Stromal cell of bone marrow (primary cell): ENCODE results near the gene CCR6.
"Not testable (repeated sequence)": the region's sequence is repeated elsewhere in the genome, so short reads cannot be mapped to it uniquely, and the experiment has no call there.

Experiments used
- DNase-seq: peaks from one replicate; pipeline ENCODE4 v3.0.0-alpha.2; 2012; ENCODE audit warnings: low read depth

Gene CCR6

DNA sequence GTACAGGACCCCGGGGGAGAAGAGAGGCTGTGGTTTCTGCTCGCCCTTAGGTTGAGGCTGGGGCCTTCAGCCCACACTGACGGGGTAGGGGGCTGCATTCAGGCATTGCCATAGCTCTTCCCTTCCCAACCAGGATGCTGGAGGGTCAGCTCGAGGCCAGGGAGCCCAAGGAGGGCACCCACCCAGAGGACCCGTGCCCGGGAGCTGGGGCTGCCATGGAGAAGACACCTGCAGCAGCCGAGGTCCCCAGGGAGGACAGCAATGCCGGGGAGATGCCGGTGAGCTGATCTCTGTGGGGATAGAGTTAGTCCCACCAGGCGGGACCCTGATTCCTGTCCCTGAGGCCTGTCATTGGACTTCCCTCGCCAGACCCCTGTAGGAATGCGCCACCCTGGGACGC, 49.1 kb downstream of the CCR6 start:
- DNase-seq: not testable (repeated sequence)

DNA sequence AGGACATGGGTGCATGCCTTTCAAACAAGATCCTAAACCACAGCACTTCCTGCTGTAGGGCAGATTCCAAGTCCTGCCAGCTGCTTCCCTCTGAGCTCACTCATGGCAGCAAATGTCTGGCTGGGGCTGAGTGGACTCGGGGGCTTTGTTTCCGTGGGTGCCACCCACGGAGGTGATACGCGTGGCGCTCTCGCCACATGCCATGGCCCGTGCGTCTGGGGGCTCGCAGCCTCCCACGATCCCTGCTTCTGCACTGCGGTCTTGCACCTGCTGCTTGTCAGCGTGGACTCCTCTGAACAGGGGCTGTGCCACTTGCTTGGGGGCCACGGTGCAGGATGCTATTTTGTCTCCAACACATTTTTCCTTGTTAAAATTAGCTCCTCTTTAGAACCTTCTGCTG, 54.4 kb downstream of the CCR6 start:
- not testable (repeated sequence) for DNase-seq

DNA sequence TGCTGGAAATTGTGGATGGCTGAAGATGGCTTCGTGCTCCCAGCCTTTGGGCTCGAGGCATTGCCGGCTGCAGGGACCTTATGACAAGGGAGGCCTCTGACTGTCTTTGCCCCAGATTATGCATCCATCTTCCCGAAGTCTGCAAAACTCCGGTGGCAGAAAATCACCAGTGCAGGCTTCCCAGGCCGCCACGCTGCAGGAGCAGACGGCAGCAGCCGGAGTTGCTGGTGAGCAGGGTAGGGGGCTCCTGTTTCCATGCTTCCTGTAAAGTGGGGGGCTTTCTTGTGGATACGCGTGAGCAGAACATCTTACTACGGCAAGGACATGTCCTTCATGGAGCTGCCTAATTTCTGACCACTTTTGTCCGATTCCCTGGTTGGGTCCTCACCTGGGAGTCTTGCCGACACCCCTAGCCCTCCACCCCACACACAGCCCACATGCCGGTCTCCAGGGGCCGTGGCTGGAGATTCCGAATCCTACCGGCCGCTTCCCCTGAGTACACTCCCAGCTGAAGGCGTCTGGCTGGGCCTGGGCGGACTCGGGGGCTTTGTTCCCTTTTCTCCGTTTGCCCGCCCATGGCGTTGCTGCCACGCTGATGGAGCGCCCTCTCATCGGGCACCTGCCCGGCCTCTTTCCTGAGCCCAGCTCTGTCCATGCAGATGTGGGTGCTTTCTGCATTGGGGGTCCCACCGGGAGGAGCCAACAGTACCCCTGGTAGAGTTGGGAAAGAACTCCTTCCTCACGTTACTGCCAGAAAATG, 56.2 kb downstream of the CCR6 start:
- DNase-seq: not testable (repeated sequence)

DNA sequence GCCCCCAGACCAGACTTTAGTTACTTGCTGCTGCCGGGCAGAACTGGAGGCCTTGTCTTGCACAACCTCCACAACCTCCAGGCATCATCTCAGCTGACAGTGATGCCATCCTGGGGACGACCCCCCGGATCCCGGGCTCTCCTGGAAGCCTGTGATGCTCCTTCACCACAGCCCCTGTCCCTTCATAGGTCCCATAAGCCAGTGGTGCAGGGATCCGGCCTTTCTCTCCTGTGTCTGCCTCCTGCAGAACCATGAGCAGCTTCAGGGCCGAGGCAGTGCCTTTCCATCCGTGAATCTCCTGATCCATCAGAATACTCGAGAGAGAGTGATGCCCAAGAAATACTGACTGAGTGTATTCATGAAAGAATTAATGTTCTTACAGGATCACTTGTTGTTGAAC, 57.2 kb downstream of the CCR6 start:
- DNase-seq: not testable (repeated sequence)

DNA sequence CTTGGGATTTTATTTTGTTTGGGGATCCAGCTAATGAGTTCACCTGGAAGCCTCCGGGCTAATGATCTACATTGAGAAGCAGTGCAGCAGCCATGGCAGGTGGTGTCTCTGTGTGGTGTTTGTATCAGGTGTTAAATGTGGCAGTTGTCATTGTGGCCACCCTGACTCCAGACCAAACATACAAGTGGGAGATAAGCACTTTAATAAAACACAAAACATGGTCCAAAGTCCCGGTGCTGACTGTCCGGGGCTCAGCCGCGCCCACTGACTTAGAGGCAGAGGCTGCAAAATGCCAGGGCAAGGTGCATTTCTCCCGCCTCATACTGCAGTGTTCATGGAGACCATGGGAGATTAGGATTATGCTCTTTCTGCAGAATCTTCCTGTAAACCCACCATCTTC, 58.5 kb downstream of the CCR6 start:
- not testable (repeated sequence) for DNase-seq

DNA sequence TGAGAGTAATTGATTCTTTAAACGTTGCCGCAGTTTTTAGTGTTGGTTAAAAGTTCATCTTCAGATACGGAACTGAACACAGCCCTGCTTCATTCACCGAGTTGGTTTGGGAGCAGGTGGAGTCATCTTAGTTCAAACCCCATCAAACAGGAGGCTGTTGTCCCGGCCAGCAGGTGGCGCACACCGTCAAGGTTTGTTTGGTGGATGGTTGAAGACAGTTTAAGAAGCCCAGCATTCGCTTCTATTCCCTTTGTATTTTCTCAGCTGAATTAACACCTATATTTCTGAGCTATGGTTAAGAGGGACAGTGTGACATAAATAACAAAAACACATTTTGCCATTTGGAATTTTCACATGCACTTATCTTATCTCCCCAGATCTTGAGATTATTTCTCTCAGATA, 60.0 kb downstream of the CCR6 start:
- not testable (repeated sequence) for DNase-seq

DNA sequence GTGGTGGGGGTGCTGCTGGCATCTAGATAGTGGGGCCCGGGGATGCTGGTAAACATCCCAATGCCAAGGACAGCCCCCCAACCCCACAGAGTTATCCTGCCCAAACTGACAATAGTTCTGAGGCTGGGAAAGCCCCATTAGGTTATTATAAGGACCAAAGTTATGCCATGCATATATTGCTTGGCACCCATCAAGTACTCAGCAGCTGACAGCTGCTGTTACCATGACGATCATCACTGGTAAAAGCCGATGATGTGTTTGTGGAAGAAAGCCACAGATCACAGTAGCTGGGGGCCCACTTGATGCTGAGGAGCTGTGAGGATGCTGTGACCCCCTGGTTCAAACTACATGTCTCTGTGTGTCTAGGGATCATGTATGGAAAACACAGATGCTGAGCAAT, 62.2 kb downstream of the CCR6 start:
- not testable (repeated sequence) for DNase-seq

DNA sequence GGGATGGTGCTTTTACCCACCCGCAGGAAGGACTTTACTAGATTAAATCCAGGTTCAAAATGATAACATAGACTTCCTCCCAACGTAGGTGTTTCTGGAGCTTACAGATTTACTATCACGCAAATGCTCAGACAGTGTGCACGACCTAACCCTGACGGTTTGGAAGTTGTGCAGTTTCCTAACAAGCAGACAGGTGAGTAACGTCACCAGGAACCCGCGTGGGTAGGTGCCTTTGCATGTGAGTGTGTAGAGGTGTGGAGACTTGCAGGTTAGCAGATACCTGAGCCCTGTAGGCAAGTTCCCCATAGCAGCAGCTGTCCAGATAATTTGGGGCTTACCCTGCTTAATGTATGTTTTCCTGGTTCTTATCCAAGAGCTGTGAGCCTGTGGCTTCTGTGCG, 64.4 kb downstream of the CCR6 start:
- DNase-seq: not testable (repeated sequence)
